HuH-7 (cell line): Measurements from ENCODE around the gene FAM53B.

Experiments used
- DNase-seq: peaks from one replicate; pipeline ENCODE4 v3.0.0; 2011; ENCODE audit warnings: low spot score

The FAM53B gene

DNA sequence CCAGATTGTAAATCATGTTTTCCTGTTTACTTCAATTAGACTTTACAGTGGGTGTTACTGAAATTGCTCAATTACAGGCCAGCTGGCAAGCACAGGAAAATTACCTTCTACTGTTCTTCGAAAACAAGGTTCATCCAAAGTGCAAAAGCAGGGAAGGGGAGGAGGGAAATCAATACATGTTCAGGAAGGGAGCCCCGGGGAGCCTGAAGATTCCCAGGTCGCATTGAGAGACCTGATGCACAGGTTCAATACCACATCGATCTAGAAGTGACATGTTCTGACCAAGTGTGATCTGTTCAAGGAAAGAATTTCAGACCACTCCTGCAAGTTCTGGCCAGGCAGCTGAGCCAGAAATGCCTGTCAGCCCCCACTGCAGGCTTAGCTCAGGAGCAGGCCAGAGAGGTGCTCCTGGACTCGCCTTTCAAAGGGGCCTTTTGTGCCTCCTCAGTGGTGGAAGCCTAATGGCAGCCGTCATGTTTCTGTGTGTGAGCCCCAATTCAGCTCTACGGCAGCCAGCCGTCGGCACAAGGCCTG, 35.9 kb downstream of the FAM53B start:
- peak; percentile 78 for DNase-seq

DNA sequence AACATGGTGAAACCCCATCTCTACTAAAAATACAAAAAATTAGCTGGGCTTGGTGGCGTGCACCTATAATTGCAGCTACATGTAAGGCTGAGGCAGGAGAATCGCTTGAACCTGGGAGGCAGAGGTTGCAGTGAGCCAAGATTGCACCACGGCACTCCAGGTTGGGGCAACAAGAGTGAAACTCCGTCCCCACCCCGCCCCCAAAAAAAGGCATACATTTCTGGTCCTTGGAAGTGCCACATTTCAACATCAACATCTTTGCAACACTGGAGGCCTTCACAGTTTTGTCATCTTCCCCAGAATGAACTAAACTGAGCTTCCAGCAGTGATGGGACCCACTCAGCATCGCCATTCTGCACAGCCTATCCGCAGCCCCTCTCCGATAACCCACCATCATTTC, 36.6 kb downstream of the FAM53B start:
- no peak for DNase-seq

DNA sequence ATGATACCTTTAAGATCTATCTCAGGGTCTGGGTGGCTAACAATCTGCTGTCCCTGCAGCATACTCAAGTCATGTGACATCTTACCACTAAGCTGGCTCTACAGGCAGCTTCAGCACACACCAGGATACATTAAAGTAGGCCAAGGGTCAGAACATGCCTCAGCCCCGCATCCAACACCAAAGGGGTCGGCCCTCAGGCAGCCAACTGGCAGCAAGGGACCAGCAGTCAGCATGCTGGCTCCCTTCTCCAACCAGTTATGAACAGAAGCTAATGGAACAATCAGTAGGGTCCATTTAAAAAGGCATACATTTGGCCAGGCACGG, 37.1 kb downstream of the FAM53B start:
- DNase-seq: no peak

DNA sequence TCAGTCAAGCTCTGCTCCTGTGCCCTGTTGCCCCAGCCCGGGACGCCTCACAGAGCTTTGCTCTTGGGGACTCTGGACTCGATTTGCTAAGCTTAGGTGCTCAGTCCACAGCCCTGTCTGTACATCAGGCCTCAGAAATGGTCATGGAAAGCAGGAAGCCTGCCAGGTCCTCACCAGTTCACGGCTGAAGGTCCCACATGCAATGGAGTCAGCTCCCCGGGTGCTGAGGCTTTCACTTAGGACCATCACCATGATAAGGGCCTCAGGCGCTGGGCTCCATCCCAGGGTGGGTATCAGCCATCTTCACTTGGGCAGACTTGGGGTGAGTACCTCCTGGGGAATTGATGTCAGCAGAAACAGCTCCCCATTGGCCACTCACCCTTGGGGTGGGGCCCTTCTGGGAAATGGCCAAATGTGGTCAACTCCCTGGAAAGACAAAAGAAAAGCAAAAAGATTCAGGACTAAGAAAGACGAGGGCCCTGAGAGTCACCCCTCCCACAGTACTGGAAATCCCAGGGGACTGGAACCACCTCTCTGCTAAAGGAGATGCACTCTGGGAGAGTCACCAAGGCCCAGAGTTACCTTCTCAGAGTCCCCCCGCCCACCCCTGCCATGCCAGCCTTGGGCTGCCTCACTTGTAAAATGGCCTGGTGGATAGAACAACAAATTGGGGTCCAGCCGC, 37.6 kb downstream of the FAM53B start:
- no peak for DNase-seq

DNA sequence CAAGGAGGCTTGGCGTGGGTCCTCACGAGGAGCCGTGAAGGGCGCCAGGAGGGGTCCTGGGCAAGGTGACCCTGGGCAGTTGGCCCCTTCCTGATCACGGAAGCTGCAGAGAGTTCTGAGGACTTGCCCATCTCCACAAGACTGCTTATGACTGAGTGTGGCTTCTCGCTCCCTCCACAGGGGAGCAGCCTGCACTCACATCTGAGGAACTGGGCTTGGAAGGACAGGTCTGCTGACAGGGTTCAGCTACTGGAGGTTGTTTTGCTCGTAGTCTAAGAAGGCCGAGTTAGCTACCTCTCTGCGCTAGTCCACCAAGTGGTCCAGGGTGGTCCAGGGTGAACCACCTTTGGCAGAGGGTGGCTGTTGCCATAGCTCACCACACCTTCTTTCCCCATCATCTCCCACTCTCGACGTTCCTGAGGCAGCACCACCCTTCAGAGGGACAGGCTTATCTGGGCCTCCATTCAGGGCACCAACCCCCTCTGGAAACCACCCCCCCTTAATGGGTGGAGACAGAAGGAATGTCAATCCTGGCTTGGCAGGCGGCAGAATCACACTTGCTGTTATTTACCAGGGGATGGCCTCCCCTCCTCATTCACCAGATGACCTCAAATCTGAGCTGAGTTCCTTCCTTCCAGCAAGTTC, 38.2 kb downstream of the FAM53B start:
- DNase-seq: no peak

DNA sequence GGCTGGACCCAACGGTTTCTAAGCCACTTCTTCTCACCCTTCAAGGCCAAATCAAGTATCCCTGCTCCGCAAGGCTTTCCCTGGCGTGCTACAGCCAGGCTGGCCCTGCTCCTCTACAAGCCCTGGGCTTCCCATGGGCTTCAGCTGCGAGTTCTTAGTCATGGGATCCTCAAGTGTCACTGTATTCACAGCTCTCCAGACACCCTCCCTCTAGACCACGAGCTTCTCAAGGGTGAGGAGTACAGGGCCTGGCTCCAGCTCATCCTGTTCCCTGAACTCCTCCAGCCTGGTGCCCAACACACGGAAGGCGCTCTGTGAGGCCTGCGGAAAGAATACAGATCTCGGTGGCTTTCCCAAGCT, 38.8 kb downstream of the FAM53B start:
- DNase-seq: no peak

DNA sequence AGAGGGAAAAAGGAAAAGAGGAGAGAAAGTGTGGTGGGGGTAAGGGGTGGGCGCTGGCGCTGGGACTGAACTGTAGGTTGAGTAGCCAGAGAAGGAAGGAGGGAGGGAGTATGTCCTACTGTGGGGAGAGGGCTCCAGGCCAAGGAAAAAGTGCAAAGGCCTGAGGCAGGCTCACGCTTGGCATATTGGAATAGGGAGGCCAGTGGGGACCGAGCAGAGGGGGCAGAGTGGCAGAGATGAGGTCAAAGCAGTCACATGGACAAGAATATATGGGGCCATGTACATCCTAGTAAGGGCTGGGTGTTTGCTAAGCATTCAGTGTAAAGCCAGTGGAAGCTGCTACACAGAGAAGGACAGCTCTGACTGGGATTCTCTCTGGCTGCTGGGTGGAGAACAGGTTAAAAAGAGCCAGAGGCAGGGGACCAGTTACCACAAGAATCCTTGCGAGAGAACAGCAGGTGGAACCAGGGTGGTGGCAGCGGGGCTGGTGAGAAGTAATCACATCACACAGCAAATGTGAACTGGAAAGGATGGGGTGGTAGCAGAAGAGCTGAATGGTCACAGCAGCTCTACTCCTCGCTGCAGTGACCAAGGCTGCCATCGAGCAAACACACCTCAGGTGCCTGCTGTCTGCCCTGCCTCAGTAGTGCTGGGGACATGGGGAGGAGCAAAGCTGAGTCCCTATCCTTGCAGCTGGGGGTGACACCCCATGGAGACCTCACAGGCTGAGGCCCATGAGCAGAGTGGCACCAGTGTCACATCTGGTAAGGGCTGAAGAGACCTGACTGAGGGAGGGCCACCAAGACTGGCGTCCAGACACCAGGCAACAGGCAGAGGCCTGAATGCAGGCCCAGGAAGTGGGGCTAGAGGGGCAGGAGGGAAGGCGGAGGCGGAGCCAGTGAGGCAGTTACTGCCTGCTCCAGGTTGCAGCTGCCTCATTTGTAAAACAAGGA, 39.5 kb downstream of the FAM53B start:
- DNase-seq: no peak

DNA sequence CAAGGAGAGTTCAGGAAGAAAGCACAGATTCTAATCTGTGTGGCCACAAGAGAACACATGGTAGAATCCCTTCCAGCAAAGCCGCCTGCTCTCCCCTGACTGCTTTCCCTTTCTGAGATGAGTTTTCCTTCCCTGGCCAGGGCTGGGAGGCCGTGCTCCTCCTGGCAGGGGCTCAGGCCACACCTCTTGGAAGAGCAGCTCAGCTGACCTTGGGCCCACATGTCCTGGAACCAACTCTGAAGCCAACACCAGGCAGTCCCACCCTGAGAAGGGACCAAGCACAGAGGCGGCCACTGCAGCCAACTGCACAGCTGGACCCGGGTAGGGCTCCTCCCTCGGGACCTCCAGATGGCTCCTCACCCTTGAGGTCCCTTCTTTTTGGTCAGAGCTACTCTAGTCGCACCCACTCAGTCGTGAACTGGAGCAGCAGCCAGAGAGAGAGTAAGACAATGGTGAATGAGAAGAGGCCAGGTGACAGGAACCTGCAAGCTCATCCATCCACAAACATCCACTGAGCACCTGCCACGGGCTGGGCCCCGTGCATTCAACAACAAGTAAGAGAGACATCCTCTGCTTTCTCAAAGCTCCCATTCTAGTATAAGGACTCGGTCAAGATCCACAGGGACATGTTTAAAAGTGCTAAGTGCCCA, 40.3 kb downstream of the FAM53B start:
- DNase-seq: no peak

DNA sequence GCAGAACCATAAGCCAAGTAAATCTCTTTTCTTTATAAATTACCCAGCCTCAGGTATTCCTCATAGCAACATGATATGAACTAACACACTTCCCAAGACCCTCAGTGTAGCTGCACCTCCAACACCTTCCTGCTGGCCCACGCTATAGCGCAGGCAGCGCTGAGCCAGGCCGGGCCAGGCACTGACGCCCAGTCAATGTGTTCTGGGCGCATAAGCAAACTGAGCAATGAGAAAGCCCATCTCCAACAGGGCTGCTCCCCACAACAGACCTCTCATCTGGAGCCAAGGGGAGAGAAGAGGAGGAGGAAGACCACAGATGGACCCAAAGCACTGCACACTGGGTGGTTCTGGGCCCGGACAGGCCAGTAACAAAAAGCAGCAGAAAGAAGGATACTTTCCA, 40.8 kb downstream of the FAM53B start:
- no peak for DNase-seq

DNA sequence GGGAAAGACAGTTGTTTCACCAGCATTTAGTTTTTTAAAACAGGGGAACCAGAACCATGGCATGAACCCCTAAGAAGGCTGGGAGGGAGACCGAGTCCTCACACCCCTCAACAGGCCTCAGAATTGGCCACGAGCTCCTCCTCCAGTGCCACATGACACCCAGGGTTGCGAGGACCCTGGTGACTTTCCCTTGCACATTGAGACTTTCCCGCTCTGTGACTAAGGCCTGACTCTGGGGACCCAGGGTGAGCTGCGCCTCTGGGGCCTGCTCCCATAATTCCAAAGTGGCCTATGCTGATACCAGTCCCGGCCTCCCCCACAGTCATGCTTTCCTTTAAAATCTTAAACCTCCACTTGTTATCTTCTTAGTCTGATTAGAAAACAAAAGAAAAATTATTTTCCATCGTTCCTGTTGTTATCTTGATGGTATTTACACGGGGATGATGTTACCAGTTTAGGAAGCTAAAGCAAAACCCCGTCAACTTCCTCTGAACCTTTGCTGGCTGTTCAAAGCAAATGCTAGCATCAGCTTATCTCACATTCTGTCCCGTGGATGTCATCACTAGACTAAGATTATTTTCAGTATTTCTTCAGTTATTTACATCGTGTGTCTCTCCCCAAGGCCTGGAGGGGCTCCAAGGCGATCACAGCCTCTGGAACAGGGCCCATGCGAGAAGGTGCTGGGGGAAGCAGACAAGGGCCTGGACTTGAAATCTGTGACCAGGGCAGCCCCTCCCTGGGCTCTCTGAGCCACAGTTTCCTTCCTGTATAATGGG, 42.1 kb downstream of the FAM53B start:
- DNase-seq: no peak

DNA sequence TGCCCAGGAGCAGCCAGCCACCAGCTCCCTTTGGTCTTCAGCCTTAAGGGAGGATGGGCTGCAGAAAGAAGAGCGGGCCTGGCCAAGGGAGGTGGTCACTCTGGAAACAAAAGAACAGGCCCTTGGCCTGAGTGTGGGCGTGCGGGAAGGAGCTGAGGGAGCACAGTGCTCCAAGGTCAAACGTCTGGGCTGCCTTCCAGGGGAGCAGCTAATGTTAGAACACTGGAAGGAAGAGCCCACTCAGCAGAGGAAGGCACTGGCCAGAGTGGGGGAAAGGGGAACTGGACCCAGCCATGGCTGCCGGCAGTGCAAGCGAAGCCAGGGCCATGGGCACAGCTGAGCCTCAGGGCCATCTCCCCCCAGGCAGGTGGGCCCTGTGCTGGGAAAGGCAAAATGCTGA, 42.7 kb downstream of the FAM53B start:
- DNase-seq: no peak

DNA sequence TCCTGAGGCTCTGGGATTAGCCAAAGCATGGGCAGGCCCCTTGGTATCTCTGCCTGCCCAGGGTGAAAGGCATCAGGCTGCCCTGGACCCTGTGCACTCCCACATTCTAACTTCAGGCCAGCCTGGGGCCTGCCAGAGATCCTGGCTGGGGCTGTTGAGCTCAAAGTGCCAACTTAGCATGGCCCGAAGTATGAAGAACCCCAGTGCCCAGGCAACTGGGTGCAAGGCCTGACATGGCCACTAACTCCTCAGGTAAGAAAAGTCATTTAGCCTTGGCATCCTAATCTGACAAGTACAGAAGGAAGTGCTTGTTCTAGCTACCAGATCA, 43.2 kb downstream of the FAM53B start:
- no peak for DNase-seq

DNA sequence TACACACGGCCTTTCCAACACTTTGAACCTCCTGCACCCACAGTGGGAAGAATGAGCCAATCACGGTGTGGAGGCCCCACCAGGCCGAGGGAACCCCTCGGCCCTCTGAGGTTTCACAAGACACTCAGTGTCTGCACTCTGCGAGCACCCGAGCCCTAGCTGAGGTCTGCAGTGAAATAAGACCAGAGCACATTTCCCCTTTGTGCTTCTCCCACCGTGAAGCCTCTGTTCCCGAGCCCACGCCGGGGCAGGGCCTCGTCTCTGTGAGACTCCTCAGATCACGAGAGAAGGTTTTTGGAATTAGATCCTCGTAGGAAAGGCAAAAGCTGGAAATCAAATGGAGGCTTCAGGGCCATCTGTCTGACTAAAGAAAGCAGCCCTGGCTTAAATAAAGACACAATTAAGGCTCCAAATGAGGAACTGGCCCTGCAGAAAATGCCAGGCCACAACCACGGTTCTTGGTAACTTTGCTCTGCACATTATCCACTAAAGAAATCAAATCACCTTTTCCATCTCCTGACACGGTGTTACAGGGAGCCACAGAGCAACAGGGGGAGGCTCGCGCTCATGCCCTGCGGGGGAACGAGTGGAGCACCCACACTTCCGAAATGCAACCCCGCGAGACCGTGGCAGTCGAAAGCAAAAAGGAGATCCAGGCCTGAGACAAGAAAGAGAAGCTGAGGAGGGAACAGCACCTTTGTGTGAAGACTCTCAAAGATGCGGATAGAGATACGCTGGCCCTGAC, 43.7 kb downstream of the FAM53B start:
- no peak for DNase-seq

DNA sequence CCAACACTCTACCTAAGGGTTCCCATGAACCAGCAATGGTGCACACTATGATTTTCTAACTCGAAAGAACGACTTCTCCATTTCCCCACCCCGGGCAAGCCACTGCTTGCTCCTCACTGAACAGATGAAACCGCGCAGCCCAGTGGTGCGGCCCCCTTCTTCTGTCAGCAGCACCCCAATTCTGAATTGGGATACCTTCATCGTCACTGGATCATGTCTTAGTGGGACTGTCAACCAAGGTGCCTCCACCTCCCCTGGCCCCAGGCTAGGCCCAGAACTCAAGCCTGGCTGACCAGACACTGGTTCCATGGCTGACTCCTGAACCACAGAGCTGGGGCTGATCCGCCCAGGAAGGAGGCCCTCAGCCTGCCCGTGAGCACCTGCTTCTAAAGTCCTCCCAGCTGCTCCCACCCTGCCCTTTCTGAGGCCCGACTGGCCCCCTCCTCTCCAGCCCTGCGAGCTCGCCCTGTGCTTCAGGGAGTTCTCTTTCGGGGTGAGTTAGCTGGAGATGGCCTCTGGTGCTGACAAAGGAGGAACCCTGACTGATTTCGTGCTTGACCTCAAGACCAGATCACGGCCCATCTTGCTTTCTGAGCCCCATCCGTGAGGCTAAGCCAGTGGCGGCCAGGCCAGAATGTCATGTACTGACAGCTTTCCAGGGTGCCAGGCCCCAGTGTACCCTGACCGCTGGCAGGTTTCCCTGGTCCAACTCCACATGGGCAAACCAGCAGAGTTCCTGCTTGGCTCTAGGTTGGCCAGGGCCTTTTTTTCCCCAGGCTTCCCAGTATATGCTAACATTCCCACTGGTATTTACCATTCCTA, 44.5 kb downstream of the FAM53B start:
- no peak for DNase-seq

DNA sequence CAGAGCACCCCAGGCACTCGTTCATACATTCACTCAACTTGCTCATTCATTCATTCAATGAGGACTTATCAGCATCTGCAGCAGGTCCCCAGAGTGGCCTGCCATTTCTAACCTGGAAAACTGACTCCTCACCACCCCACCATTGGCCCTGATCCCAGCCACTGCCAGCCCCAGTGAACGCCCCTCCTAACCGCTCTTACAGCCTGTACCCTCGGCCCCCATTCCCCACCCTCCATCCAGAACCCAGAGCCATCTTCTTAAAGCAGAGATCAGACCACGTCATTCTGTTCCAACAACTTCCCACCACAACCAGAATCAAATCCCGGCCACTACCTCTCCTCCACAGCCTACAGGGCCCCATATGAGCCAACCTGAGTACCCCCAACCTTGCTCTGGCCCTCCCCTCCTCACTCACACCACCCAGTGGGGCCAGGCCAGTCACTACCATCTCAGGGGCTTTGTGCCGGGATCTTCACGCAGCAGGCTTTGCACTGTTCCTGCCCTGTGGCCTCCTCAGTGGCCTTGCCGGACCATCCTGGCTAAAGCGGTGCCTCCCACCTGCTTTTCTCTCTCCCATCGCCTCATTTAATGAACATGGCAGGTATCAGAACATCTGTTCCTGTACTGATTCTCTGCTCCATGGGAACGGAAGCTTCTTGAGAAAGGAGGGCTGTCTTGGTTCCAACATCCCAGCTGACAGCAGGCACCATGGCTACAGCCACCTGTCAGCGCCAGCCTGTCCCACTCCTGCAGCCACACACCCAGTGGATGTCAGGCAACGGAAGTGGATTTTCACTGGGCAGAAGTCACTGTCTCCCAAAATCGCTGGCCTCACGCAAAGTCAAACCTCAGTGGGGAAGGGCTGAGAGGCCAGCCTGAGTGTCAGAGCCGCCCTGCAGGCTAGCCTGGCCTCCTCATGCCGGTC, 45.4 kb downstream of the FAM53B start:
- no peak for DNase-seq

DNA sequence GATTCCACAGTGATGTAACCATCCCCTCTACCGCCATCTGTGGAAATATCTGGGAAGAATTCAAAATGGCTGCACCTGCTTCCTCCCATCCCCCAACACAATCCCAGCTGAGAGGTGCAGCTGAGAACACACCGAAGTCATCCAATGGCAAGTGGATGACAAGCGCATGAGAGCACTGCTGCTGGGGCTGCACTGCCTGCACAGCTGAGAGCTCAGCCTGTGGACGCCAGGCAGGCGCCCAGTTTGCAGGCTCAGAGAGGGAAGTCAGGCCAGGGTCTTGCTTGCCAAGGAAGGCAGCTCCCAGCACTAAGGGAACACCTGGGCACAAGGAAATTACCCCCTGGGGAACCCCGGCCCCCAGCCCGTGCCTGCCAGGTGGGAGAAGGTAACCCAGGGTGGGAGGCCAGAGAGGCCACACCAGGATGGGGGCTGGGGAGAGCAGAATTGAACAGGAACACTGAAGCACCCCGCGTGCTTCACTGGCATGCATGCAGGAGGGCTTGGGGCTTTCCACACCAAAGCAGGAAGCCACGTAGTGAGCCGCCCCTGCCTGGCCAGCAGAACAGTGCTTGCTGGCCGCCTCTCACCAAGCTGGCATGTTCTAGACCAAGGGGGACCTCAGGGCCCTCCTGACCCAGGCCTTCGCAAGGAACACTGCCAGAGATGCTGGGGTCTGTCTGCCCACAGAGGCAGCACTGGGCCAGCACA, 46.2 kb downstream of the FAM53B start:
- no peak for DNase-seq

DNA sequence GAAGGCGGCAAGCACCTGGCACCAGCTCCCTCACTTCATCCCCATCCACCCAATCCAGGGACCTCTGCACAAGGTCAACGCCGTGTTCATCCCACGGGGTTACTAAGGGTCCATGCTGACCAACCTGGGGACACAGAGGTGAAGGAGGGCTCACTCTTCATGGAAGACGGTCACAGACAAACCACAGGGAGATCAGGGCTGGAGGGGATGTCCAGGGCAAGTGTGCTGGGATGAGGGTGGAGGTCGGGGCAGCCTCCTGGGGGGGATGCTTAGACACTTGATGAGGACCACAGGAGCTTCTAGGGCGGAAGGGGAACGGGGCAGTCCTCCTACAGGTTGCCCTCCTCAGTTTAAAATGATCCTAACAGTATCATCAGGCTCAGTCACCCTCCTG, 46.7 kb downstream of the FAM53B start:
- no peak for DNase-seq
